Kidney glomerular epithelial cell (primary cell): Measurements from ENCODE around the gene KIF25.

Source experiments
- DNase-seq: peaks from one replicate; lab custom pipeline; 2025; lab: John Stamatoyannopoulos, UW

KIF25 gene

GRCh38 chr6:168050881-168051586, 53.6 kb downstream of the KIF25 start:
- DNase-seq, result no peak

DNA sequence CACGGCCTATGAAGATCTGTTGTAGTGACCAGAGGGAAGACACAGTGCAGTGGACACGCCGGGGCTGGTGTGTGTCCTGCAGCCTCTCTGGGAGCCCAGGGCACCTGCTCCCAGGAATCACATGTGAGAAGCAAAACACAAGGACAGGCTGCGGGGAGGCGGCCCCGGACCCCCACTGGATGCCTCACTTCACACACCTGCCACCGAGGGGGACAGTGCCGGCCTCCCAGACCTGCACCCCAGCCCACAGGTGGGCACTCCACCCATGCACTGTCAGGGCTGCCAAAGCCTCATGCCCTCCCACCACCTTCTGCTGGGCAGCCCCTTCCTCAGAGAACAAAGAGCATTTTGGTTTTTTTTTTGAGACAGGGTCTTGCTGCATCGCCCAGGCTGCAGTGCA, 54.2 kb downstream of the KIF25 start:
- DNase-seq, result no peak

GRCh38 chr6:168052291-168052891, 54.9 kb downstream of the KIF25 start:
- DNase-seq, result no peak

DNA sequence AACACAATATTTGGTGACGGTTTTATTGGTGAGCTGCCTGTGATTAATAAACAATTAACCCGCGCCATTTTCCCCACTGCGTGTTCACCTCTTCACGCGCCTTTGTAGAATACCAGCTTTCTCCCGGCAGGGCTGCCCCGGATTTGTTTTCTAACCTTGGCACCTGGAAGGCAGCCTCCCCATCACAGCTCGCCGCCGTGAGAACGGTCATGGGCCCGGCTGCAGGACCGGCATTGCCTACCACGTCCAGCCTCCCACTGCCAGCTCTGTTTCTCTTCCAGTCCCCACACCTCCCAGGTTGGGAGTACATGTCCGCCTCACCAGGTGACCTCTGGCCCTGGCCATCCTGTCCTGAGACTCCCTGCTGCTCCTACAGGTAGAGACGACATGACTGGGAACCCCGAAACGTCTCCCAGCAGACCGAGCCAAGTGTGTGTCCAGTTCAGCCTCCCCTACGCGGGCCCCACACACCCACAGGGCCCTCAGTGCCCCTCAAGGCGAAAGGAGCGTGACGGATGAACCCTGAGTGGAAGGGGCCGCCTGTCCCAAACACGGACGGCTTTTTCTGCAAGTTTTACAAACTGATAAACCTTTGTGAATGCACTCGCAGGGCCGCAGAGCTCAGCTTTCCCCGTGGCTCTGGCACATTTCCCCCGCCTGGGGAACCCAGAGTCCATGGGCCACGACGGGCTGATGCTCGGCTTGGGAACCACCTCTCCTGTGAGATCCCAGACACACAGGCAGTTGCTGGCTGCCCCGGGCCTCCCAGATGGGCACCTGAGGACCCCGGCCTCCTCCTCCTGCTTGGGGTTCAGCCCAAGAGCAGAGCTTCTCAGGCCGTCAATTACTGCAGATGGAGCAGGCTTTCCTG, 55.9 kb downstream of the KIF25 start:
- no peak for DNase-seq

GRCh38 chr6:168053957-168054471, 56.5 kb downstream of the KIF25 start:
- DNase-seq, result no peak

DNA sequence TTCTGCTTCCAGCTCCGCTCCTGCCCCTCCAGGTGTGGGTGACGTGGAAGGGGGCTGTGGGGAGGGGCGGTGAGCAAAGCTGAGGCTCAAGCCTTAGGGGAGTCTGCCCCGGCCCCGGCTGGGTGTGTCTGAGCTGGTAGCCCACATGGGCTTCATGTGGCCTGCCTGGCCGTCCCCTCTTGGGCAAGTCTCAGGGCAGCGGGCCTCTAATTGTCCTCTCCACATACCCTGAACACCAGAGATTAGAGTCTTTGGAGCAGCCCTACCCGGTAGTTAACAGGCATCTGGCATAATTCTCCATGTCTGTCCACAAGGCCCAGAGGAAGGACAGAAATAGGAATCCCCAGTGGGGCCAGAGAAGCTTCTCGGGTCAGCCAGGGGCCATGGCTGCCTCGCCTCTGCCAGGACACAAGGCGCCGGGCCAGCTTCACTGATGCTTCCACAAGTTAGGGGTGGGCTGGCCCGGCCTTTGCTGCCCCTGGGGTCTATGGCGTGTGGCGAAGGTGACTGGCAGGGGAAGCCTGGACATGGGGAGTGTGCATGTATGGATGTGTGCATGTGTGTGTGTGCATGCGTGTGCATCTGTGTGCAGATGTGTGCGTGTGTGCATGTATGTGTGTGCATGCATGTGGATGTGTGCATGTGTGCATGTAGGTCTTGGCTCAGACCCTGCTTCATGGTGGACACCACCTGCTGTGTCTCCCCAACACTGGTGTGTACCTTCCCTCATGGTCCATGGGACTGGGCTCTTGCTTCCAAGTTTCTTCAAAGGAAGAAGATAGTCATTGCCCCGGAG, 57.5 kb downstream of the KIF25 start:
- DNase-seq, result no peak

- DNase-seq, result no peak
These were observed 58.4 kb downstream of the KIF25 start for GRCh38 chr6:168055696-168056489.

GRCh38 chr6:168056892-168057527, 59.5 kb downstream of the KIF25 start:
- DNase-seq, result no peak

- DNase-seq, result no peak
These were observed 60.4 kb downstream of the KIF25 start for GRCh38 chr6:168057836-168058235.

GRCh38 chr6:168058691-168059551, 61.5 kb downstream of the KIF25 start:
- no peak for DNase-seq

DNA sequence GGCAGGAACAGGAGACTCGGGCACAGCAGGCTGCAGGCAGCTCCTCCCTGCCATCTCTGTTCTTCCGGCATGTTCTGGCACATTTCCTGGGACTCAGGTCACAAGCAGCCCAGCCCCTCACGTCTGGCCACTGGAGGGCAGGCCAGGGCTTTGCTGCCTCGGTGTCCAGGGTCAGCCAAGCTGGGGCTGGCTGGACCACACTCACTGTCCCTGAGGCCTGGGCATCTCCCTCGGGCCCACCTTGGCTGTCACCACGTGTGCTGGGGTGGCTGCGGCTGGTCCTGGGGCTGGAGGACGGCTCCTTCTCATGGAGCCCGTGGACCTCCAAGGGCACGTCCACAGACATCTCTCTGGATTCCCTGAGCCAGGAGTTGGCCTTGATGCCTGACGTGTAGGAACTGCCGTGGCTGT, 63.1 kb downstream of the KIF25 start:
- DNase-seq, result peak; percentile 48

GRCh38 chr6:168061269-168062210, 64.1 kb downstream of the KIF25 start:
- no peak for DNase-seq

GRCh38 chr6:168062346-168063289, 65.1 kb downstream of the KIF25 start:
- DNase-seq, result no peak

GRCh38 chr6:168063431-168063830, 66.0 kb downstream of the KIF25 start:
- DNase-seq, result no peak

- no peak for DNase-seq
These were observed 66.8 kb downstream of the KIF25 start for GRCh38 chr6:168064226-168064807.

- no peak for DNase-seq
These were observed 69.7 kb downstream of the KIF25 start for GRCh38 chr6:168067081-168067759.
